HG03571 (cell line): ENCODE data around the gene CABP1.

ENCODE experiments used
- ATAC-seq: cut with Tn5 transposase; IDR thresholded peaks from one replicate; pipeline ENCODE4 v1.9.1; 2021; ENCODE audit not compliant: unreplicated experiment

CABP1 gene

DNA sequence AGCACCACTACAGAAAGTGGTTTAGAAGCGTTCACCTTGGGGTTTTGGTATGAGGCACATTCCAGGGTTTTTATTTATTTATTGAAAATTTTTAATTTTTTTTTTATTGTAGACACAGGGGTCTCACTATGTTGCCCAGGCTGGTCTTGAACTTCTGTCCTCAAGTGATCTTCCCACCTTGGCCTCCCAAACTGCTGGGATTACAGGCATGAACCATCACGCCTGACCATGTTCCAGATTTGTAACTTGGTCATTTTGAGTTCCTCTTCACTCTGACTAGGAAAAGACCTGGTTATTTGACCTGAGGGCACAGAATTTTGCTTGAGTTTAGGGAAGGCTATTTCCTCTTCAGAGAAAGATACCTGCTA lies 49.6 kb downstream of the CABP1 start:
- no peak for ATAC-seq

DNA sequence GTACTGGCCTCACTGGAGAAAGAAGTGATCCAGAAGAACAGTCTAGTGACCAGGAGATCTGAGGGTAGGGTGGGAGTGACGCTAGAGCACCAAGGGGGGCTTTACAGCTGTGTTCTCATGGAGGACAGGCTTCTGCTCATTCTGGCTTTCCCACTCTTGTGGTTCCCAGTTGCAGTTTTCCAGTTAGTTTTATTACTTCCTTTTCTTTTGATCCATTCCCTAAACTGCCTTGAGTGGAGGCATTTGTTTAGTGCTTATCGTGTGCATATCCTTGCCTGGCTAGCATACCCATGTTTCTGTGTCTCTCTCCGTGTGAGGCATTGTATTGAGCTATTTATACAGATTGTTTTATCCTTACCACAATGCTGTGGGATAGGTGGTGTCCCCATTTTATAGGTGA lies 50.6 kb downstream of the CABP1 start:
- no peak for ATAC-seq

DNA sequence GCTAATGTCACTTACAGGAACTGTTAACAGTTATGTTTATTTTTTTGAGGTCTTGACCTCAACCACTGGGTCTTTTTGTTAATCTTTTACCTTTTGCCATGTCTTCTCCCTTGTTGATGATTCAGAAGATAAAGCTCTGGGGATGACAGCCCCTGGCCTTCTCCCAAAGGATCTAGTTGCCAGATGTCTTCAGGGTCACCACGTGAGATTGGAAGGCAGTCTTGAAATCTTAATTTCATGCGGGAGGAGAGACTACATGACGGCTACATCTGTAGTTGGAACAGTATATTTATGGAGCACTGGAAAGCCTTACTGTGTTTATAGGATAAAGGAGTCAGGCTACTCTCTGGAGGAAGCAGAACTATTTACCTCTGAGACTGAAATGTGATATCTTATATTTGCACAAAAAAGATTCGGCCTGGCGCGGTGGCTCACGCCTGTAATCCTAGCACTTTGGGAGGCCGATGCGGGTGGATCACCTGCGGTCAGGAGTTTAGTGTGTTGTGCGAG lies 52.2 kb downstream of the CABP1 start:
- no peak for ATAC-seq

DNA sequence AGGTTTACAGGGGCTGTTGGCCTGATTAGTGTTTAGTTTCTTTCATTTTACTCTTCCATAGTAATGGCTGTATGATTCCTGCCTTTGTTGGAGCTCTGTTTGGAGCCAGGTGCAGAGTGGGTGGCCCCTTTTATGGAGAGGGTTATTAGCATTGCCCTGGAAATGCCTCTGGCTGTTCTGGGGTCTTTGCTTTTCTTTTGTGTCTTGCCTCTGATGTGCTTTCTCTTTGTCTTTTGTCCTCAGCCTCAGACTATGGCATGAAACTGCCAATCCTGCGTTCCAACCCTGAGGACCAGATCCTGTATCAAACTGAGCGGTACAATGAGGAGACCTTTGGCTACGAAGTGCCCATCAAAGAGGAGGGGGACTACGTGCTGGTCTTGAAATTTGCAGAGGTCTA lies 53.4 kb downstream of the CABP1 start:
- no peak for ATAC-seq

DNA sequence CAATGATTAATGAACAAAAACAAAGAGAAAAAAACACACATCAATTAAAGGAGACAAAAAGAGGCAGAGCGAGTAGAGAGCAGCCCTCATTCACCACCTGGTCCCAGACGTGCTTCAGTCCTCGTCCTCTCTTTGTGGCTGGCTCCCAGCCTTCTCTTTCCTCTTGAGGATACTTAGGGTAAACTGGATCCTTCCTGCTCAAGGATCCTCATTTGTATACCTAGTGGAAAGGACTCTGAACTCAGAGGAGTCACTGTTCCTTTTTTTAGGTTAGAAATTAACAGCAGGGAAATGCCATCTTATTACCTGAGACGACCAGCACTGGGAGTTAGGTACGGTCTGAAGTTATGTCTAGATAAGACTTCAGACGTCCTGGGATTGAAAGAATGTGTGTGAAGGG lies 56.2 kb downstream of the CABP1 start:
- ATAC-seq: no peak

DNA sequence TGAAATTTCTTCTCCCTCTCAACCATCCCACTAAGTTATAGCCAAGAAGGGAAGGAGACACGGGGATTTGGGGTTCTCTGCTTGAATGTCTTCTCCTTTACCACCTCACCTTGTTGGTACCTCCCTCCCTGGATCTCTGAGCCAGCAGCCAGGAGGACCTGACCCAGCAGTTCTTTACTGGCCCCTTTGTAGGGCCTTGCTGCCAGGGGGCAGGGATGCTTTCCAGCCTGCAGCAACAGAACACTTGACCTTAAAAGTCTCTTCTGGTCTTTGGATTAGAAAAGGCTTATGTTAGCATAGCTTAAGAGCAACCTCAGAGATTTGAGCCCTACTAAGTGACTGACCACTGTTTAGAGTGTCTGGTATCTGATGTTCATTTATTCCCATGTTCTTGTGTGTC lies 56.9 kb downstream of the CABP1 start:
- ATAC-seq: no peak

DNA sequence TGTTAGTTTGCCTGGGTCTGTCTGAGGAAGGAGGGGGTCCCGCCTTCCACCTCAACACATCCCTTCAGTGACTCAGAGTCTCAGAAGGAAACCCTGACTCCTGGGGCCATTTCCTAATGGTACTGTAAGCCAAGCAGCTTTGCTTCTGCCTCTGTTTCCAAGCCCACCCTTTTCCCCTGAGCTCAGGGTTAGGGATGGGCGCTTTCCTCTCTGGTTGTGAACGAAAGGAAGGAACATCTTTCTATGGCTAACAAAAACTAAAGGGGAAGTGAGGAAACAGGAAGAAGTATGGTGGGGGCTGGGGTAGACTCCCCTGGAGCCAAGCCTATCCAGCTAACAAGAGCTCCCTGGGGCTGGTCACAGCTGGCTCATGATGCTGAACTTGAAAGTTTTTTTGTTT lies 58.2 kb downstream of the CABP1 start:
- ATAC-seq: no peak

DNA sequence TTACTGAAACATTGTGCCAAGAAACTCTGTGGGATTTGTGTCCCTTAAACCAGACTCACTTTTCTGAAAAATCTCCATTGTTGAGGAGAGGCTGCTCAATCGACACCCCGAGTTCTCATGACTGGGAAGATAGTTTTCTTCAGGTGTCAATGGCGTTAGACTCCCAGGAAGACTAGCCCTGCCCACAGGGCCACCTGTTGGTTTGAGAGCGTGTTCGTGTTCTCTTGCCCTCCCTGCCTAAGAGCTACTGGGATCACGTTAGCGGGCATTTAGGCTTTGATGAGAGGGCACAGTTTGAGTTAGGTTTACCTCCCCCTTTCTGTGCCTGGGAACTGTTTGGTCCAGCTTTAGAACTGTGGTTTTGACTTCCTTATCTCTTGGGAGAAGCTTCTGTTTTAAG lies 59.1 kb downstream of the CABP1 start:
- ATAC-seq: no peak

DNA sequence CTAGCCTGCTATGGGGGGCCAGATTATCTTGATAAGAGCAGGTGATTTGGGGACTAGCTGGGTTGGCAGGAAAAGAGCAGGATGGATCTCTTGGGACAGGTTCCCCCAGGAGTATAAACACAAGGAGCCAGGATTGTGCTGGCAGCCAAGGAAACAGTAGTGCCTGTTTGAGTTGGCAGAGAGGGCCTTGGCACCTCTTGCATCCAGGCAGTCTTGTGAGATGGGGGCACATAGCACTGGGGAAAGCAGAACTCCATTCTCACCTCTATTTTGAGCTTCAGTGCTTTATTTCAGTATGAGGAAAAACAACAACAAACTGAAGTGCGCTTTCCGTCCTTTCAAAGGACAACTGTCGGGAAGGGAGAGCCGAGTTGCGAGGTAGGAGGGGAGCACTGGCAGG lies 60.5 kb downstream of the CABP1 start:
- ATAC-seq: no peak

DNA sequence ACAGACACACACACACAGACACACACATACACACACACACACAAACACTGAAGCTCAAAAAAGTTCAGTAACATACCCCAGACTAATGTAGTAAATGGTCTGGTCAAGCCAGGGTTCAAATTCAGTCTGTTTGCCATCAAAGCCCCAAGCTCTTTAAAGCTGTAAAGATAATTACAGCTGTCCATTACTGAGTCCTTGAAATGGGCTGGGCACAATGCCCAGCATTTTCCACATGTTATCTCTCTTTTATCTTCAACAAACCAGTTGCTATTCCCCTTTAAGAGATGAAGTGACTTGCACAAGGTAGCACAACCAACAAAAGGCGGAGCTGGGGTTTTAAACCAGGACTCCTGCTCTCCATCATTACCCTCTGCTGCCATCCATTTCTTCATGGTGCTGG lies 62.2 kb downstream of the CABP1 start:
- ATAC-seq: no peak

DNA sequence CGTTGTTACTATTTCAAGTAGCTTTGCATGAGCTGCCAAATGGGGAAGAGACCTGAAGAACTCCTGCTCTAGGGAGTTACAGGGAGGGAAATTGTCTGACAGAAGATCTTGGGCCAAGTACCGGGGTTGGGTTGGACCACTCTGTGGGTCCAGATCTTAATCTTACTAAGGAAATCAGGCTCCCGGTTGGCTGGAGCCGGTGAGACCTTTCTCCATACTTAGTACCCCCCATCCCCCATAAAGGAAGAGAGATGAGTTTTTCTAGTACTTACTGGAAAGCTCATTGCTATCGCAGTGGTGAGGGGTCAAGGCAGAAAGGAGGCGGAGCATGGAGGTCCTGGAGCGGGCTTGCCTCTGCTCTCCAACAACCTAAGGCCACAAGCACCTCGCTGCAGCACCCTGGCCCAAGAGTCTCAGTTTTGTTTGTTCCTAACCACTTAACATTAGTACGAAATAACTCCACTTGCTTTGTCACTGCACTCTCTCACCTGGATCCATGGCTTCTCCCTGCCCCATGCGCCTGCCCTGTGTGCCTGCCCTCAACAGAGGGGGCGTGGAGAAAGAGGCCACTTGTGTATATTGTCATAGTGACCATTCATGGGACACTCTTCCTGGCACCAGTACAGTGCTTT lies 63.0 kb downstream of the CABP1 start:
- ATAC-seq: no peak

DNA sequence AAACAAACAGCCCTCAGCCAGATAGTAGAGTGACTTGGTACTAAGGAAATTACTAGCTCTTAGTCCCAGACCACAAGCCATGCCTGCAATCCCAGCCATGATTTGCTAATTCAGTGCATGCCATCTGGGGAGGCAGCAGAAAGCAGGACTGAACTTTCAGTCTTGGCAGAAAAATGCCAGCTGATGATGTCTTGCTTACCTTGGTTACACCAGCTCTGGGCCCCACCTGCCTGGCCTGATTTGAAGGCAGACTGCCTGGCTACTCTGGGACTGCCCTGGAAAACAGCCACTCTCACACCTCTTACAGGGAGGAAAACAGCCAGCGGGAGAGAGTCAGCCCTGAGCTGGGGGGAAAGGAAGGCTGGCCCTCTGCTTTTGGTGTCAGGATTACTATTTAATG lies 65.2 kb downstream of the CABP1 start:
- no peak for ATAC-seq

DNA sequence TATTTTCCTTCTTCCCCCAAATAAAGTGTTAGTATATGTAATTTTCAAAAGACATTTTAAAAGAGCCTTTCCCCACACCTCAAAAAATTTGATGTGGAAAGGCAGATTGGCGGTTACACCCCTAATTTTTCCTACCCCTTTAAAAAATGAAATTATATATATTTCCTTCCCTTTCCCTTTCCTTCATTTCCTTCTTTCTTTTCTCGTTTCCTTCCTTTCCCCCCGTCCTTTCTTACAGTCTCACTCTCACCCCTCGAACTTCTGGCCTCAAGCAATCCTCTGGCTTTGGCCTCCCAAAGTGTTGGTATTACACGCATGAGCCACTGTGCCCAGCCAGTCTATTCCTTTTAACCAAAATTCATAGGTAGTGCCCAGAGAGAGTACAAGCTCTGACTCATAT lies 65.6 kb downstream of the CABP1 start:
- no peak for ATAC-seq

DNA sequence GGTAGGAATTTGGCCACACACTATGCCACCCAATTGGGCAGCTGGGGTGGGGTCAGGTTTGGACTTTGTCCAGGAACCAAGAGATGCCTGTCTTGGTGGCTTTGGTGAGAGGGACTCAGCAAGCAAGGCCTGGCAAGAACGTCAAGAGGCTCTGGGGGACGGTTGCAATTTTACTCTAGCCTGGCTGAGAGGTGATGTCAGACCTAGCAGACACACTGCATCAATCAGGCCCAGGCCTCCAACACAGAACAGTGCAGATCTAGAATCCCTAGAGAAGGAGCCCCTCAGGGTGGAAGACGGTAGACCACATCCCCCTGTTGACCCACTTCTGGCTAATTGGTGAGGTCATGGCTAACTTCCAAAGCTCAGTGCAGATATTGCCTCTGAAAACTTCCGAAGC lies 68.2 kb downstream of the CABP1 start:
- no peak for ATAC-seq

DNA sequence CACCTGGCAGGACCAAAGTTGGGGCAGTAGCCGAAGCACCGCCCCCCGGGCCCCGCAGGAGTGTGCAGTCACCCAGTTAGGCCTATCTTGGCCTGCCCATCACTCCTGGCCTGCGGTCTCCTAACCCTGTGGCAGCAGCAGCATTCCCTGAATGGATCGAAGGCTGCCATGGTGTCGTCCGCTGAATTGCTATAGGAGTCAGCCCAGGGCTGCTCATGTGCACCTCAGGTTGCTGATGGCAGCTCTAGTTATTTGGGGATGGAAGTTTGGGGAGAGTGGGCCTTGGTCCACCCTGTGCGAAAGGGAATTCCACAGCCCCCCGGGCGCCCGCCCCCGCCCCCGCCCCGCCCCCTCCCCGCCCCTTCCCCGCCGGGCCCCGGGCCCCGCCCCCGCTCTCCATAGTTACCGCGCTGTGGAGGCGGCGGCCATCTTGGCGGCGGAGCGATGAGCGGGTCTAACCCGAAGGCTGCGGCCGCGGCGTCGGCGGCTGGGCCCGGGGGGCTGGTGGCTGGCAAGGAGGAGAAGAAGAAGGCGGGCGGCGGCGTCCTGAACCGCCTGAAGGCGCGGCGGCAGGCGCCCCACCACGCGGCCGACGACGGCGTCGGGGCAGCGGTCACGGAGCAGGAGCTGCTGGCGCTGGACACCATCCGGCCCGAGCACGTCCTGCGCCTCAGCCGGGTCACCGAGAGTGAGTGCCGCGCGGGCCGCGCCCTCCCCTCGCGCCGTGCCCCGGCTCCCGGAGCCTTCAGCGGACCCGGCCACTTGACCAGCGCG lies 69.8 kb downstream of the CABP1 start, which contains the start of gene UNC119B:
TSS of gene UNC119B (plus strand) at position 428 of the 774 bp plus-strand sequence. CDS start at position 445, 17 bp downstream.
- peak; percentile 60 for ATAC-seq

DNA sequence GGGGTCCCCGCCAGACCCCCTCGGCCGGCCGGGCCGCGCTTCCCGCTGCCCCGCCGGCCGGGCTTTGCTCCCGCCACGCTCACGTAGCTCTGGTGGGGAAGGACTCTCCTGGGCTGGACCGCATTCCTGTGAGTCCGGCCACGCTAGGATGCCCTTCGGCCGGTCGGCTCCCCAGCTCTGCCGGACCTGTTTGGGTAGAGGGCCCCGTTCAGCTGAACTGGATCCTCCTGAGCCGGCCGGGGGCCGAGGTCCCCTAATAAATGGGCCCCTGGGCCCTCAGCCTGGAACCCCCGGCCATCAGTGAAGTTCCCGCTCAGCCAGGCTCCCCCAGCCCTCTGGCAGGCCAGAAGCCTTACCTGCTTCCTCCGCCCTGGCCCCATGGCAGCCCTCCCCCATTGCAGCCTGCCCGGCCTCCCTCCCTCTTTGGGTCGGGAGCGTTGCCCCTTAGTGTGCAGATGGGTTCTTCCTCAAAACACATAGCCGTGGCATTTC lies 70.4 kb downstream of the CABP1 start:
- peak; percentile 21 for ATAC-seq

DNA sequence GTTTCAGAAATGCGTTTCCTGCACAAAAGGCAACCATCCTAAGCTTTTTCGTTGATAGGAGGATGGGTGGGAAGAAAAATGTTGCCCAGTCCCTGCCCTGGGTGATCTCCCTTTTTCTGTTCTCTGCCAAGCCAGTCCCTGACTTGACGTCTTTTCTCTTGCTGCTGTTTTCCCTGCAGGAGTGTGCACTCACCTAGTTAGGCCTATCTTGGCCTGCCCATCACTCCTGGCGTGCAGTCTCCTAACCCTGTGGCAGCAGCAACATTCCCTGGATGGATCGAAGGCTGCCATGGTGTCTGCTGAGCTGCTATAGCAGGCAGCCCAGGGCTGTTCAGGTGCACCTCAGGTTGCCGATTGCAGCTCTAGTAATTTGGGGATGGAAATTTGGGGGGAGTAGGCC lies 71.0 kb downstream of the CABP1 start:
- no peak for ATAC-seq

DNA sequence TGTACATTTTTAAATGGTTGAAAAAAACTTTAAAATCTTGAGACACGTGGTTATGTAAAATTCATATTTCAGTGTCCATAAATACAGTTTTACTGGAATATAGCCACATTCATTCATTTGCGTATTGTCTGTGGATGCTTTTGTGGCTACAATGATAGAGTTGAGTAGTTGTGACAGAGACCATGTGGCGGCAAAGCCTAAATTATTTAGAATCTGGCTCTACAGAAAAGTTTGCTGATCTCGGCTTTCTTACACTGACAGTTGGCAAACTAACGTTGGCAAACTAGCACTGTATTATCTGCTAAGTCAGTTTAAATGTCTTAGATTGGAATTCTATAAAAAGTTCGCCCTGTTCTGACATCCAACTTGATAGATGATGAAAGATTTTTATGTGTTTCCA lies 72.2 kb downstream of the CABP1 start:
- ATAC-seq: no peak

DNA sequence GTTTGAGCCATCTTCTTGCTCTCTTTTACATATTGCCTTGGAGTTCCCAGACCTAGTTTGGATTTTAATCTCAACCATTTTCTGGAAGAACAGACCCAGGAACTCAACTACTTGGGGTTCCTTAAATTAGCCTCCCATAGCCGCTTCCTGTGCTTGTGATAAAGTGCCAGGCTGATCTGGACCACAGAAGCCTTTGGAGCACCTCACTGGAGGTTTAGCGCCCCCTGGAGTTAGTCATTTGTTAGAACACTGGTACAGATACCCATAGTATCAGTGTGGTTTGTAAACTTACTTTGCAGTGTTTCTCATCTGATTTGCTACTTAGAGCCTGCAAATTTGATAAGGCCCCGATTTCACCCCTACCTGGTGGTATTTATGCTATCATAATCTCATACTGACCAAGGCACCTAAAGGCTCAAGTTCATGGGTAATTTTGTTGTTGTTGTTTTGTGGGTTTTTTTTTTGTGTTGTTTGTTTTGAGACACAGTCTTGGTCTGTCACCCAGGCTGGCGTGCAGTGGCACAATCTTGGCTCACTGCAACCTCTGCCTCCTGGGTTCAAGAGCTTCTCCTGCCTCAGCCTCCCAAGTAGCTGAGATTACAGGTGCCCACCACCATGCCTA lies 73.5 kb downstream of the CABP1 start:
- no peak for ATAC-seq
